HepG2 (cell line): ENCODE results near the gene SLC29A1. TPM values are rescaled to one million over a fixed set of nuclear protein-coding genes. Genes with fewer than 3 reads are reported as not detected.

ENCODE experiments used
- DPF2 ChIP-seq: sonication (generic); formaldehyde crosslinking; IDR thresholded peaks from 2 replicates; pipeline ENCODE4 v1.4.0; 2020; ENCODE audit warnings: mild to moderate bottlenecking, low read depth, missing genetic modification reagents, borderline replicate concordance
- EP300 ChIP-seq, 3 experiments: sonication (generic) in 1 of 3; formaldehyde crosslinking in 1 of 3; IDR thresholded peaks; 2 replicates each; pipeline versions ENCODE4 v1.5.1 to v1.6.1; 2011 to 2020; ENCODE audit warnings: low read depth in 2 of 3, low read length in 2 of 3, borderline replicate concordance in 1 of 3, improper control_type of control experiment in 1 of 3, mild to moderate bottlenecking in 1 of 3, missing genetic modification reagents in 1 of 3, moderate library complexity in 1 of 3
- GABPA ChIP-seq, 2 experiments: IDR thresholded peaks; 2 replicates each; pipeline ENCODE4 v1.6.1; 2011 to 2016; ENCODE audit warnings: low read depth in 2 of 2, low read length in 1 of 2, missing biosample characterization in 1 of 2, missing genetic modification characterization in 1 of 2
- HNRNPUL1 ChIP-seq: fragments of 200-400 bp; formaldehyde crosslinking; IDR thresholded peaks from 2 replicates; pipeline ENCODE4 v1.6.1; 2017; ENCODE audit warnings: low read depth, mild to moderate bottlenecking, low read length, moderate library complexity
- HOMEZ ChIP-seq: IDR thresholded peaks from 2 replicates; pipeline ENCODE4 v1.6.1; 2016; ENCODE audit warnings: low read depth
- KDM5B ChIP-seq: sonication (generic); formaldehyde crosslinking; IDR thresholded peaks from 2 replicates; pipeline ENCODE4 v1.4.0; 2020; ENCODE audit warnings: missing genetic modification reagents, mild to moderate bottlenecking, borderline replicate concordance
- KLF13 ChIP-seq: sonication (generic); formaldehyde crosslinking; IDR thresholded peaks from 2 replicates; pipeline ENCODE4 v1.4.0; 2020; ENCODE audit warnings: mild to moderate bottlenecking, missing genetic modification reagents
- MED1 ChIP-seq: sonication (generic); formaldehyde crosslinking; IDR thresholded peaks from 2 replicates; pipeline ENCODE4 v1.4.0; 2020; ENCODE audit warnings: missing genetic modification reagents
- MED13 ChIP-seq: sonication (generic); formaldehyde crosslinking; IDR thresholded peaks from 2 replicates; pipeline ENCODE4 v1.5.0; 2020; ENCODE audit warnings: missing genetic modification reagents
- MIXL1 ChIP-seq: IDR thresholded peaks from 2 replicates; pipeline ENCODE4 v1.6.1; 2016
- NFE2L2 ChIP-seq: fragments of 150-350 bp; IDR thresholded peaks from 2 replicates; pipeline ENCODE4 v1.6.1; 2014; ENCODE audit warnings: low read length
- NFIC ChIP-seq: IDR thresholded peaks from 2 replicates; pipeline ENCODE4 v1.6.1; 2012; ENCODE audit warnings: mild to moderate bottlenecking, low read length, inconsistent platforms
- NR2C2 ChIP-seq: sonication (generic); formaldehyde crosslinking; IDR thresholded peaks from 2 replicates; pipeline ENCODE4 v1.4.0; 2020; ENCODE audit warnings: missing genetic modification reagents, mild to moderate bottlenecking, moderate library complexity, borderline replicate concordance
- PHF21A ChIP-seq: sonication (generic); formaldehyde crosslinking; IDR thresholded peaks from 2 replicates; pipeline ENCODE4 v1.5.0; 2020; ENCODE audit warnings: mild to moderate bottlenecking, missing genetic modification reagents
- POLR2A ChIP-seq, 2 experiments: IDR thresholded peaks; 2 replicates each; pipeline ENCODE4 v1.6.1; 2011; ENCODE audit warnings: low read depth in 2 of 2, low read length in 2 of 2, mild to moderate bottlenecking in 1 of 2, moderate library complexity in 1 of 2; ENCODE audit not compliant: insufficient read depth in 1 of 2
- RXRA ChIP-seq: sonication (generic); formaldehyde crosslinking; IDR thresholded peaks from 2 replicates; pipeline ENCODE4 v1.5.1; 2020; ENCODE audit warnings: missing genetic modification reagents
- SP1 ChIP-seq, 2 experiments: fragments of 450-650 bp in 1 of 2; sonication (generic) in 1 of 2; formaldehyde crosslinking in 1 of 2; IDR thresholded peaks; 2 replicates each; pipeline versions ENCODE4 v1.4.0 to v1.6.1; 2016 to 2020; ENCODE audit warnings: missing genetic modification reagents in 1 of 2
- TARDBP ChIP-seq: sonication (generic); formaldehyde crosslinking; IDR thresholded peaks from 2 replicates; pipeline ENCODE4 v1.8.0; 2022; ENCODE audit warnings: mild to moderate bottlenecking, missing genetic modification reagents
- ZFP36L1 ChIP-seq: sonication (generic); formaldehyde crosslinking; IDR thresholded peaks from 2 replicates; pipeline ENCODE4 v1.8.0; 2022; ENCODE audit warnings: mild to moderate bottlenecking, missing genetic modification reagents, moderate library complexity
- ZFX ChIP-seq: sonication (generic); formaldehyde crosslinking; IDR thresholded peaks from 2 replicates; pipeline ENCODE4 v1.4.0; 2020; ENCODE audit warnings: mild to moderate bottlenecking, low read depth, missing genetic modification reagents, moderate library complexity
- ZNF136 ChIP-seq: sonication (generic); formaldehyde crosslinking; IDR thresholded peaks from 2 replicates; pipeline ENCODE4 v1.8.1; 2022; ENCODE audit warnings: low read depth, mild to moderate bottlenecking, moderate library complexity, missing genetic modification reagents
- ZNF263 ChIP-seq: sonication (generic); formaldehyde crosslinking; IDR thresholded peaks from 2 replicates; pipeline ENCODE4 v1.4.0; 2020; ENCODE audit warnings: missing genetic modification reagents
- ZNF605 ChIP-seq: sonication (generic); formaldehyde crosslinking; IDR thresholded peaks from 2 replicates; pipeline ENCODE4 v1.8.0; 2022; ENCODE audit warnings: mild to moderate bottlenecking, missing genetic modification reagents
- ZNF670 ChIP-seq: sonication (generic); formaldehyde crosslinking; IDR thresholded peaks from 2 replicates; pipeline ENCODE4 v1.8.0; 2022; ENCODE audit warnings: mild to moderate bottlenecking, missing genetic modification reagents, borderline replicate concordance
- ZNF782 ChIP-seq: sonication (generic); formaldehyde crosslinking; IDR thresholded peaks from 2 replicates; pipeline ENCODE4 v1.4.0; 2020; ENCODE audit warnings: missing genetic modification reagents, mild to moderate bottlenecking, borderline replicate concordance
- polyA plus RNA-seq, 8 experiments: library from polyadenylated mRNA; depleted of rRNA in 3 of 8; stranded (reverse) in 7 of 8; unstranded in 1 of 8; fragments of >200 nt; fragmentation: Illumina TruSeq in 4 of 8; extraction: Trizol in 4 of 8; gene quantifications; 2 replicates each; pipeline versions ENCODE4 v1.2.1 to v1.2.3, GENCODE V29; 2011 to 2016; ENCODE audit warnings: low read depth in 4 of 8, missing spikeins in 1 of 8, mixed read lengths in 1 of 8; ENCODE audit not compliant: insufficient read depth in 1 of 8
- total RNA-seq, 5 experiments: library from RNA; depleted of rRNA; stranded (reverse); fragments of >200 nt; fragmentation: Illumina TruSeq; extraction: Trizol; gene quantifications; 2 replicates each; pipeline ENCODE4 v1.2.3, GENCODE V29; 2016; ENCODE audit warnings: low read depth in 1 of 5
- TF ChIP-seq, protein P1 (sequence below): sonication (generic); formaldehyde crosslinking; IDR thresholded peaks from 2 replicates; pipeline ENCODE4 v1.5.1; 2020; ENCODE audit warnings: missing genetic modification reagents, mild to moderate bottlenecking, borderline replicate concordance
- TF ChIP-seq, protein P2 (sequence below): sonication (generic); formaldehyde crosslinking; IDR thresholded peaks from 2 replicates; pipeline ENCODE4 v1.4.0; 2020; ENCODE audit warnings: missing genetic modification reagents

SLC29A1 gene
- total and polyA plus RNA-seq, 2 of the 13 experiments (the other 11 are each of a cell fraction or from before 2014, with no cell fraction given): 43.2 to 106 TPM

GRCh38 chr6:44263354-44264100, 40.1 kb downstream of the SLC29A1 start (continued):
- TF ChIP-seq ZNF782 (CRISPR knock-in tag): 0 out of 2 replicates have a peak, but pooled peaks have one; percentile 51
- TF ChIP-seq MED1 (CRISPR knock-in tag): peak; percentile 35; the same call in 1 of the 2 replicates
- TF ChIP-seq DPF2: peak; percentile 22; the same call in 1 of the 2 replicates
- TF ChIP-seq SP1 (IDR thresholded peaks at IDR 0.05): no peak
- TF ChIP-seq SP1 (CRISPR knock-in tag; IDR thresholded peaks at IDR 0.05): no peak
- TF ChIP-seq PHF21A (CRISPR knock-in tag): no peak
- no peak for TF ChIP-seq ZNF136
- TF ChIP-seq POLR2A (IDR thresholded peaks at IDR 0.05; ENCODE audit: insufficient read depth in 1 of 2, low read depth in 2 of 2, low read length in 2 of 2): no peak; a peak in 1 of 4 replicates
- TF ChIP-seq, protein P1, sequence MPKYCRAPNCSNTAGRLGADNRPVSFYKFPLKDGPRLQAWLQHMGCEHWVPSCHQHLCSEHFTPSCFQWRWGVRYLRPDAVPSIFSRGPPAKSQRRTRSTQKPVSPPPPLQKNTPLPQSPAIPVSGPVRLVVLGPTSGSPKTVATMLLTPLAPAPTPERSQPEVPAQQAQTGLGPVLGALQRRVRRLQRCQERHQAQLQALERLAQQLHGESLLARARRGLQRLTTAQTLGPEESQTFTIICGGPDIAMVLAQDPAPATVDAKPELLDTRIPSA (CRISPR knock-in tag): no peak
- no peak for TF ChIP-seq ZNF670
- TF ChIP-seq HNRNPUL1: no peak
- no peak for TF ChIP-seq RXRA
- TF ChIP-seq, protein P2, sequence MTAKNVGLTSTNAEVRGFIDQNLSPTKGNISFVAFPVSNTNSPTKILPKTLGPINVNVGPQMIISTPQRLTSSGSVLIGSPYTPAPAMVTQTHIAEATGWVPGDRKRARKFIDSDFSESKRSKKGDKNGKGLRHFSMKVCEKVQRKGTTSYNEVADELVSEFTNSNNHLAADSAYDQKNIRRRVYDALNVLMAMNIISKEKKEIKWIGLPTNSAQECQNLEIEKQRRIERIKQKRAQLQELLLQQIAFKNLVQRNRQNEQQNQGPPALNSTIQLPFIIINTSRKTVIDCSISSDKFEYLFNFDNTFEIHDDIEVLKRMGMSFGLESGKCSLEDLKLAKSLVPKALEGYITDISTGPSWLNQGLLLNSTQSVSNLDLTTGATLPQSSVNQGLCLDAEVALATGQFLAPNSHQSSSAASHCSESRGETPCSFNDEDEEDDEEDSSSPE: 0 out of 2 replicates have a peak, but pooled peaks have one; percentile 28
- TF ChIP-seq MED13 (CRISPR knock-in tag): no peak
- 0 out of 2 replicates have a peak, but pooled peaks have one; percentile 48 for TF ChIP-seq KLF13 (CRISPR knock-in tag)
- TF ChIP-seq GABPA (IDR thresholded peaks at IDR 0.05; ENCODE audit: low read depth, low read length): no peak
- peak; percentile 57 for TF ChIP-seq GABPA (CRISPR knock-in tag; IDR thresholded peaks at IDR 0.05; ENCODE audit: low read depth)
- 0 out of 2 replicates have a peak, but pooled peaks have one; percentile 21 for TF ChIP-seq TARDBP (CRISPR knock-in tag)
- TF ChIP-seq NR2C2 (CRISPR knock-in tag): no peak
- no peak for TF ChIP-seq ZFP36L1 (CRISPR knock-in tag)
- TF ChIP-seq NFIC: no peak
- TF ChIP-seq ZNF263 (CRISPR knock-in tag): peak; percentile 40; the same call in 1 of the 2 replicates
- TF ChIP-seq KDM5B (CRISPR knock-in tag): no peak
- 0 out of 2 replicates have a peak, but pooled peaks have one; percentile 24 for TF ChIP-seq HOMEZ (CRISPR knock-in tag)
- no peak for TF ChIP-seq EP300 (IDR thresholded peaks at IDR 0.05; ENCODE audit: low read depth in 2 of 2, low read length in 2 of 2)
- TF ChIP-seq EP300 (CRISPR knock-in tag; IDR thresholded peaks at IDR 0.05; ENCODE audit: borderline replicate concordance): 0 out of 2 replicates have a peak, but pooled peaks have one; percentile 29
- TF ChIP-seq NFE2L2: no peak
- no peak for TF ChIP-seq MIXL1
- peak; percentile 80 for TF ChIP-seq ZFX (CRISPR knock-in tag)
- 0 out of 2 replicates have a peak, but pooled peaks have one; percentile 53 for TF ChIP-seq ZNF605
